Stimulated activated CD4-positive, alpha-beta T cell treated with anti-CD3 and anti-CD28 coated beads, Interleukin-2, amount 100 ng/mL, for 4 hours (primary cell): ENCODE results near the gene RRM1.
"Not testable (repeated sequence)": the region's sequence is repeated elsewhere in the genome, so short reads cannot be mapped to it uniquely, and the experiment has no call there.

Experiments
- DNase-seq: peaks from one replicate; pipeline ENCODE4 v3.0.0-alpha.2; 2020; ENCODE audit warnings: low read depth

RRM1 gene

DNA sequence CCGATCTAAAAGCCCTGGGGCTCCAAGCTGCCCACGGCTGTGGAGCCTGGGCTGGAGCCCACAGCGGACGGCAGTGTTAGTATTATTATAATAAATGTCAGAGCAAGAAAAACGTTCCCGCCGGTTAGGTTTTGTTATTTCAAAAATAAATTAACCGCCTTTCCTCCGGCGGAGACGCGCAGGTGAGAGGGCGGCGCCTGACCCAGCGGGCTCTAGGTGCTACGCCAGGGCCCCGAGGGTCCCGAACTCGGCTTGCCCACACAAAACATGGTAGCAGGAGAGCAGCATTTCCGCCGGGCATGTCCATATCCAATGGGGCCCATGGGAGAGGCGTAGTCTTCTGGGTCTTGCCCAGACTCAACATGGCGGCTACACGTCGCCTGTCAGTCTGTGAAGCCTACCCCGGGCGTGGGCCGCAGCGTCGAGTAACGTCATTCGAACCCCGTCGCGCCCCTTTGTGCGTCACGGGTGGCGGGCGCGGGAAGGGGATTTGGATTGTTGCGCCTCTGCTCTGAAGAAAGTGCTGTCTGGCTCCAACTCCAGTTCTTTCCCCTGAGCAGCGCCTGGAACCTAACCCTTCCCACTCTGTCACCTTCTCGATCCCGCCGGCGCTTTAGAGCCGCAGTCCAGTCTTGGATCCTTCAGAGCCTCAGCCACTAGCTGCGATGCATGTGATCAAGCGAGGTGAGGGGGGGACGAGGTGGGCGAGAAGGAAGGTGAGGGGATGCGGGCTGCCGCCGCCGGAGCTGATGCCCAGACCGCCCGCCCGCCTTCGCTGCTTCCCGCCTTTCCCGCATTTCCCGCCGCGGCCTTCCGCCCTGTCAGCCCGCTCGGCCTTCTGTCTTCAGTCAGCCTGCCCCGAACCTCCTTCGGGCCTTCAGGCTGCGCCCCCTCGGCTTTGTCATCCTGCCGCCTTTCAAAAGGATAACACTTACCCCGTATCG, at the start of gene RRM1:
Gene RRM1, plus strand, starts transcription at position 452 of the 944 bp plus-strand sequence. Its CDS starts 214 bp downstream, at position 666.
- peak; percentile 88 for DNase-seq

DNA sequence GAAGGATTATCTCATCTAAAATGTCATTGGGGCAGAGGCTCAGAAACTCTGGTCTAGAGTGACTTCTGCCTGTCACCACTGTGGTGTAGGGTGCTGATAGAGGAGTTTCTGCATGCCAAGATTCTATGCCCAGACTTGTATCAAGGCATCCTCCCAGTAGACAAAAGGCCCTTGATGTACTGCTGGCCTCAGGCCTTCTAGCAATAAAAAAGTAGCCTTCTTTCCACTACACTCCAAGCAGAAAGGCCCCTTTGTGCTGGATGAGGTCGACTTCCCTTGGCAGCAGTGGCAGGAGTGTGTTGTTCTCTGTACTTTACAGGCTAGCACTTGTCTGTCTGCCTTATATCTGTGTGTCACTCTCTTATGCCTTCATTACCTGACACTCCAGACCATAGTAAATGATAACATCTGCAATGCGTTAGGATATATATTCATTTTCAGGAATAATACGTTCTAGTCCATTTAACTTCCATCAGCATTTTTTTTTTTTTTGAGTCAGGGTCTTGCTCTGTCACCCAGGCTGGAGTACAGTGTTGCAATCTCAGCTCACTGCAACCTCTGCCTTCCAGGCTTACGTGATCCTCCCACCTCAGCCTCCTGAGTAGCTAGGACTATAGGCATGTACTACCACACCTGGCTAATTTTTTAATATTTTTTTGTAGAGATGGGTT, 49.5 kb upstream of the RRM1 start:
- DNase-seq: no peak

DNA sequence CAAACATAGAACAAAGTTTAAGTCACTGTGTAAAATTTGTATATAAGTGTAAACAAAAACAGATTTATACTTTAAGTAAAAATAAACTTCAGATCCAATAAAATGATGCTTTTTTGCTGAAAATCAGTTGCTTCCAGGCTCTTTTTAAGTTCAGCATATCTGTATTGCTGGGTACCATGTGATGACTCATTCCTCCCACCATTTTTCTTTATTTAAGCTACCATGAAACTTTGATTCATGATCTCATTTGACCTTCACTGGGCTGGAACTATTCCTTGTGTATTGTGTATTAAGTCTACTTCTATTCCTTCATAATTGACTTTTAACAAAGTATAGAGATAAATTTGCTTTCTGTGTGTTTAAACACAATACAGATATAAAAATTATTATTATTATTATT, 46.3 kb upstream of the RRM1 start:
- no peak for DNase-seq

DNA sequence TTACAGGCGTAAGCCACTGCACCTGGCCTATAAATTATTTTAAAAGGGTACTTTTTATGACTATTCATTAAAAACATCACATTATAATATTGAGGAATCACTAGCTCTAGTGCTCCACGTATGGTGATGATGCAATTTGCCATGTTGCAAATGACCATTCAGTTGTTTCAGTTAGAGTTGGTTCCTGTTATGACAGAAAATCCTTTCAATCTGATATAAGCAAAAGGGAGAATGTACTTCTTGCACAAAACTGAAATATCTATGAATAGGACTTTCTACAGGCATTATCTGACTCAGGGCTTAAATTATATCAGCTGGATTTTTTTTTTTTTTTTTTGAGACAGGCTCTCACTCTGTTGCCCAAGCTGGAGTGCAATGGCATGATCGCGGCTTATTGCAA, 45.6 kb upstream of the RRM1 start:
- DNase-seq: no peak

DNA sequence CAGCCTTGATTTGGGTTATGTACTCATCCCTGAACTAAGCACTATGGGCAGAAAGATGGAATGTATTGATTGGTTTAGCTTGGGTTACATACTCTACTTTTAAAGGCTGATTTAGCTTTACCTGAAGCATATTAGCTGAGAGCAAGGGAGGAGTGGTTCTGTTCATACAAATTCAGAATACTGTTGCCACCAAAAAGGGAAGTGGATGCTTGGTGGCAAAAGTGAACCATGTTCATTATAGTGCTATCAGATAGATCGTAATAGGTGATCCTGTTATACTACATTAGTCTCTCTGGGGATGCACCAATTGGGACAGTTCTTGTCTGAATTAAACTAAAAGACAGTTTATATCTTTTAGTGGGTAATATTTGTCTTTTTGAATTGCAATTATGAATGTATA, 44.5 kb upstream of the RRM1 start:
- no peak for DNase-seq

DNA sequence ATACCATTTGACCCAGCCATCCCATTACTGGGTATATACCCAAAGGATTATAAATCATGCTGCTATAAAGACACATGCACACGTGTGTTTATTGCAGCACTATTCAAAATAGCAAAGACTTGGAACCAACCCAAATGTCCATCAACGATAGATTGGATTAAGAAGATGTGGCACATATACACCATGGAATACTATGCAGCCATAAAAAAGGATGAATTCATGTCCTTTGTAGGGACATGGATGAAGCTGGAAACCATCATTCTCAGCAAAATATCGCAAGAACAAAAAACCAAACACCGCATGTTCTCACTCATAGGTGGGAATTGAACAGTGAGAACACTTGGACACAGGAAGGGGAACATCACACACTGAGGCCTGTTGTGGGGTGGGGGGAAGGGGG, 41.4 kb upstream of the RRM1 start:
- not testable (repeated sequence) for DNase-seq

DNA sequence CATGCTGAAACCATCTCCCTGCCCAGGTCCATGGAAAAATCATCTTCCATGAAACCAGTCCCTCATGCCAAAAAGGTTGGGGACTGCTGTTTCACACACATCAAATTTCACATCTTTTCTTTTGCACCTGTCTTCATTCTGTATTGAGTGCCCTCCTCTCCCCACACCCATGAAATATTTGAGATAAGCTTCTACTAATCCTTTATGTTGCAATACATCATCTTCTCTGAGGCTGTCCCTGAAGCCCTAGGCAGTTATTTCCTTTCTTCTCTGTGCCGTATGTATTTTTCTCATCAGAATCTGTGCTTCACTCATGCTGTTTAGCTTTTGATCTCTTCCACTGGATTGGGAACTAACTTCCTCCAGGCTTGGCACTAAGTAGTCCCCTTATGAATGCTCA, 40.0 kb upstream of the RRM1 start:
- no peak for DNase-seq

DNA sequence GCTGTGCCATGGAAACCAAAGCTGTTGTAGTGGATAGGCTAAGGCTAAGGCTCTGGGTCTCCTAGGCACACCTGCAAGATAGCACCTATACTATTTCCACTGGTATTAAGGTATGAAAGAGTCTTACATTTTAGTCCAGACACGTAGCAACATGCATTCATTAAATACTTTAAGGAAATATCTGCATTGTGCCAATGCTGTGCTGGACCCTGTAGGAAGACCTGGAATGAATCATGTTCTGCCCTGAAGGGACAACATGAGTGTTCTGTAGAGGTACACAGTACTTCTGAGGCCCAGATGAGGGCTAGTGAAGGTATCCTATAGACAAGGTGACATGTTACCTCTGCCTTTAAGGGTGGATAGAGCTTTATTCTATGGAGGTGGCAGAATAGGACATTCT, 35.2 kb upstream of the RRM1 start:
- DNase-seq: no peak

DNA sequence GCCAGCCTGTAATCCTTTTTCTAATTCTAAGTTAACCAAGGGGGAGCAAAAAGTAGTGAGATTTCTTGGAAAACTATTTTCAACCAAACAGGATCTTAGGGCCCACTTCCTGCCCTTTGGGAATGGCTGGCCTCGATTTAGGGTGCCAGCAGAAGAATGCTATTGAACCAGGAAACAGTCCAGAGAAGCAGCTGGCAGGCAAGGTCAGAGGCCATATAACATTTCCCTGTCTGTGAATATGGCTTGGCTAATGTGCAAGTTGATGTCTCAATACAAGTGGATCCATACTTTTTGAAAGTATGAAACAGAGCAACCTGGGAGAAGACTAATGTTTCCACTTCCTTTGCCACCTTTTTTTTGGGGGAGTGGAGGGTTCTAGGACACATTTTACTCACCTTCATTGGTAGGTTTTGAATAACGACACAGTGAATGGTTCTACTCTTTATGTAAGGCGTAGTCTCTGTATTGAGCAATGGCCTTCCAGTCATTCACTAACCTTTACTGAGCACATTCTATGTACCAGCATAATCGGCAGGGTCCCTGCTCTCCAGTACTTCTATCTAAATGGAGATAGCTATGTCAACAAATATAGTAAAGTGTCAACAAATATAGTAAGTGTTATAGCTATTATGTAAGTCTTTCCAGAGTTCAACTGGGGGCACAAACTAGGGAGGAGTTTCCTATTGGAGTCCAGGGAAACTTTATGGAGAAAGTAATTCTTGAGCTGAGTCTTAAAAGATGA, 34.2 kb upstream of the RRM1 start:
- DNase-seq: no peak

DNA sequence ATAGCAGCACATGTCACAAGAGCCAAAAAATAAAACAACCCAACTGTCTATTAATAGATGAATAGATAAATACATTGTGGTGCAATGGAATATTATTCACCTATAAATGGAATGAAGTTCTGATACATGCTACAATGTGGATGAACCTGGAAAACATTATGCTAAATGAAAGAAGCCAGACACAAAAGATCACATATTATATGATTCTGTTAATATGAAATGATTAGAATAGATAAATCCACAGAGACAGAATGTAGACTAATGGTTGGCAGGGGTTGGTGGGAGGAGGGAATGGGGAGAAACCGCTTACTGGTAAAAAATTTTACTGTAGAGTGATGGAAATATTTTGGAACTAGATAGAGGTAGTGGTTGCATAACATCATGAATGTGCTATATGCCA, 32.9 kb upstream of the RRM1 start:
- no peak for DNase-seq

DNA sequence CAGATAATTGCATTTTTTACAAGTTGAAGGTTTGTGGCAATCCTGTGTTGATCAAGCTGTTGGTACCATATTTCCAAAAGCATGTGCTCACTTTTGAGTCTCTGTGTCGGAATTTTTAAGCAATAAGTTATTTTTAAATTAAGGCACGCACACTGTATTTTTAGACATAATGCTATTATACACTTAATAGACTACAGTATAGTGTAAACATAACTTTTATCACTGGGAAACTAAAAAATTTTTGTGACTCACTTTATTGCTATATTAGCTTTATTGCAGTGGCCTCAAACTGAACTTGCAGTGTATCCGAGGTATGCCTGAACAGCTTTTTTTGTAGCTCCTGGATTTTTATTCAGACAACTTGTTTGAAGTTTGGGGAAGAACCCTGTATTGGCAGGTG, 31.3 kb upstream of the RRM1 start:
- DNase-seq: no peak

DNA sequence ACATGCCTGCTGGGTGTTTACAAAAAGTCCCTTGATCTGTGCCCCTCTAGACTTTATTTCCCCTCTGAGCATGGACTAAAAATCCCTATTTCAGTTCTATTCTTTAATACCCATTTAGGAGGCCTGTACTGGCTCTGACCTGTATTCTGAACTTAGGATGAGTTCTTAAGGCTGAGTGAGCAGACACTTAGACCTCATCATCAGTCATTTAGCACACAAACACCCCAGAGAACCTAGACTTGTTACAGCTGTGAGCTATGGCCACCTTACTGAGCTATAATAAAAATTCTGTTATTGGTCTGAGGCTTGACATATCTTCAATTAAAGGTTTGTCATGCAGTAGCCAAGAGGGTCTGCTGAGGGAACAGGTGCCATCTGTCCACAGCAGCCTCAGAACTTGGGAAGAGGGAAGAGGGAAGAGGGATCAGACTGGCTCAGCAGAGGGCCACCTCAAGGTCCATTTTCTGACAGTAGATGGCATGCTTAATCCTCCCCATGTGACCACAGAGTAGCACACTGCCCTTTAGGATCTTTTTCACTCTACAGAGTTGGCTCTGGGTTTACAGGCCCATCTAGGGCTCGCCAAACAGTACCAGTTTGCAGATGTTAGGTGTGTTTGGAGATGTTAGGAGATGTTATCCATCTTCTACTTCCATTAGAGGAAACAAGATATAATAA, 30.2 kb upstream of the RRM1 start:
- DNase-seq: no peak

DNA sequence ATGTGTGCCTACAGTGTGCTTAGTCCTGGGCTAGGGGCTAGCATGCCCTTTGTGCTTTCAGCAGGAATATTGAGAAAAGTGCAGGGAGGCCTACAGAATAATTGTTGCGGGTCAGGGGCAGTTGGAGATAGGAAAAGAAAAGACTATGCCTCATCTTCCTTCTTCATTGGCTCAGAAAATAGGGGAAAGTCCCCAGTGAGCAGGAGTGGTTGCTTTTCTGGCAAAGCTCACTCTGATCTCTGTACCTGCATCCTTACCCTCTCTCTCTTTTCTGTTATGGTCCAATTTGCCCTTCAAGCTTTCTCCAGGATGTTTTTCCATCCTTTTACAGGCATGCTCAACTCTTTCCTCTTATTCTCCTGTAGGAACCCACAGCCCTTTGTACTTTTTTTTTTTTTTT, 29.5 kb upstream of the RRM1 start:
- no peak for DNase-seq

DNA sequence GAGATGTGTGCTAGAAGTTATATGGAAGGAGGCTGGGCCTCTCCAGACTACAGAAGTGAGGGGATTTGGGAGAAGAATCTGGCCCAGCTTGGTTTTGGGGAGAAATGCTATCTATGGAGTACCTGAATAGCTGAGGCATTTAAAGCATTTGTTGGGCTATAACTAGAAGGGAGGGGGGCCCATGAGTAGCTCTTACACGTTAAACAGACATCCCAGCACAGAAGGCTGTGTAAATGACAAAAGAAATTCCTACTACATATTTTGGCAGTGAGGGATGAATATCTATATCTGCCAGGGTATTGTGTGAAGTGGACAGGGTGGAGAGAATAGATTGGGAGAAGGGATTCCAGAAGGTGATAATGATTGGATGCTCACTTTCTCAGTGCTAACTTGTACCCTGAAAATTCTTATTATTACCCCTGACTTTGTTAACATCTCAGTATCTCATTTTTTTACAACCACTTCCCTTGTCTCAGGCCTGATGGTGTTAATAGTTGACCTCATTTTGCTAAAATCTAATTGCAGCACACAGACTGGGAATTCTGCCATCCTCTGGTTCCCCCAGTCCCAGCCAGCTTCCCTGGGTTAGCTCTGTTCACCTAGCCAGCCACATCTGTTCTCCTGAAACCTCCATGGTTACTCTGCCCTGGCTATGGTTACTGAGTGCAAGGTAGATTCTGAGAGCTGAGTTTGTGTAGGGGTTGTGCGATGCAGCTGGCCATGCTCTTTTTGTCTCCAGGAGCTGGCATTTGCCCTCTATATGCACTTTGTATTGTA, 28.8 kb upstream of the RRM1 start:
- DNase-seq: no peak

DNA sequence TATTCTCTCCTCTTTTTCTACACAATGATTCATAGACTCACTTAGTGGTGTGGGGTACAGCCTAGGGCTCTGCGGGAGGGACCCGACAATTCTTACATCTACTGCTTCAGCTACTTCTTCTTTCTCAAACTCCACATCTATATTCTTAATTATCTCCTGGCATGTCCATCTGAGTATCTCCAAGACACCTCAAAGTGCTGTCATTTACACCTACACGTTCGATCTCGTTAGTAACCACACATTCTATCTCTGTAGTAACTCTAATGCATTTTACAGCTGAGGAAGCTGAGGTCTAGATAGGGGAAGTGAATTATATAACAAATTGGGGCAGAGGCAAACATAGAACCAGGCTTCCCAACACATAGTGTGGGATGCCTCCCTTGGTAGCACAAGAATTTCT, 27.7 kb upstream of the RRM1 start:
- no peak for DNase-seq

DNA sequence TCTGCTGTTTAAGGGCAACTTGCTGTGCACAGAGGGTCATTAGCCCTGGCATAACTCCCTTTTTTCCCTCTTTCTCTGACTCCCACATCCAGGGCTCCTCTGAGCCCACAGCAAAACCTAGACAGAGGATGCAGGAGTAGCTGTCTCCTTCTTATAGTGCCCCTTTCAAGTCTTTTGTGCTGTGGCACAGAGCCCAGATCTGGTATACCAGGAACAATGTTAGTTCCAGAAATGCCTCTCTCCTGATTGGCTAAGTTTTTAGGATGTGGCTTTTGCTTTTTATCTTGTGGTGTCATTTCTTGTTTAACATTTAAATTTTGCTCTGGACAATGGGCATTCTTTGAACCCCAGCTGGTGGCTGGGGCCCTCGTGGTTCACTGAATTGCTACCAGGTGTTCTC, 25.6 kb upstream of the RRM1 start:
- DNase-seq: no peak

DNA sequence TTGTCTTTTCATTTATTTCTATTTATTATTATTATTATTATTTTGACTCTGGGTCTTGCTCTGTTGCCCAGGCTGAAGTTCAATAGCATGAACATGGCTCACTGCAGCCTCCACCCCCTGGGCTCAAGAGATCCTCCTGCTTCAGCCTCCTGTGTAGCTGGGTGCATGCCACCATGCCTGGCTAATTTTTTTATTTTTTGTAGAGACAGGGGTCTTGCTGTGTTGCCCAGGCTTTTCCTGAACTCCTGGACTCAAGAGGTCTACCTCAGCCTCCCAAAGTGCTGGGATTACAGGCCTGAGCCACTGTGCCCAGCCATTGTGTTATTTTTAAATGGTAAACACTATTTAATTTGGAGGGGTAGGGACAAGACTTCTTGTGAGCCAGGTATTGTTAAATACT, 23.3 kb upstream of the RRM1 start:
- no peak for DNase-seq

DNA sequence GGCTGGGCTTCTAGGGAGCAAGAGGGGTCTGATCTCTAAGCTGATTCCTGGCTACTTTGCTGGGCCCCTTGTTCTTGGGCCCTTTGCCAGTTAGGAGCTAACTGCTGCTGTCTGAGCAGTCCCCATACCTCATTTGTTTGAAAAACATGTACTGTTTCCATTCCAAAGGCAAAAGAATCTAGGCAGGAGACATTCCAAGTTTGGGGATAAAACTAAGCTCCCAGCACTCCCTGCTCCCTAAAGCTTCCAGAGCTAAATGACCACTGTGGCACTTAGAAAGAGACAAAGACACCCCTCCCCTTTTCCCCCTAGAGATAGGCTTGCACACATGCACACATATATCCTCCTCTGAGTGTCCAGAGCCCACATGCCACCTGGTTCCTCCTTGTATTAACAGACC, 22.7 kb upstream of the RRM1 start:
- no peak for DNase-seq

DNA sequence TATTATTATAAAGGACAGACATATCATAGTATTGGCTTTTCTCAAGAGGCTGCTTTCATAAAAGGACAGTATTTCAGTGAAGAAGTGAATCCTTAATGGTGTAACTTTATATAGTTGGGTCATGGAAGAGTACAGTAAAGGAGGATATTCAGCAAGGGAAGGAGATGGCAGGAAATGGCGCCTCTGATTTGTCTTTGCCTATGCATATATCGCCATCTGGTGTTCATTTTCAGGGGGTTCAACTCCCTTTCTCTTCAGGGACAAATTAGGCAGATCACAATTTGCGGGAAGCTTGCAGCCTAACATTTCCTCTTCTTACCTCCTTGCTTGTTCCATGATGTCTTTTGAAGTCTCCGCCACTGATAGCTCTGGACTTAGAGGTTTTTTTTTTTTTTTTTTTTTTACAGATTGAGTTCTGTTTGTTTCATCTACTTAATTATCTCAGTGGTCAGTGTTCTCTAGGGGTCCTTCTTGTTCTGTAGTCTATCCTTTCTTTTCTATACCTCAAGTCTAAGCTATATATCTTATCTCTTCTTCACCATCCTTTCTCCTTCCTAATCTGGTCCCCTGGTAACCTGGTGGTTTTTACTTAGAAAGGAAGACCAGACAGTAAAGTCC, 21.8 kb upstream of the RRM1 start:
- DNase-seq: peak; percentile 39

DNA sequence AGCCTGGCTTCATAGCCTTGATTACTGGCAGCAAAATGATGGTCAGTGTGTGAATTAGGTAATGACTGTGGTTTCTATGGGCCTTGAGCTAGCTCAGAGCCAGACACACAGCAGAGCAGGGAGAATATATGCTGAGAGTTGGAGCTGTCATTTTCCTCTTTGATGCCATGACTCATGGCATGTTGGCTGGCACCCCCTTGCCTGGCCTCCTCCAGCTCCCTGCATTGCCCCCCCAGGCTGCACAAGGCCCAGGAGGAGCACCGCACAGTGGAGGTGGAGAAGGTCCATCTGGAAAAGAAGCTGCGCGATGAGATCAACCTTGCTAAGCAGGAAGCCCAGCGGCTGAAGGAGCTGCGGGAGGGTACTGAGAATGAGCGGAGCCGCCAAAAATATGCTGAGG, 20.3 kb upstream of the RRM1 start:
- no peak for DNase-seq

DNA sequence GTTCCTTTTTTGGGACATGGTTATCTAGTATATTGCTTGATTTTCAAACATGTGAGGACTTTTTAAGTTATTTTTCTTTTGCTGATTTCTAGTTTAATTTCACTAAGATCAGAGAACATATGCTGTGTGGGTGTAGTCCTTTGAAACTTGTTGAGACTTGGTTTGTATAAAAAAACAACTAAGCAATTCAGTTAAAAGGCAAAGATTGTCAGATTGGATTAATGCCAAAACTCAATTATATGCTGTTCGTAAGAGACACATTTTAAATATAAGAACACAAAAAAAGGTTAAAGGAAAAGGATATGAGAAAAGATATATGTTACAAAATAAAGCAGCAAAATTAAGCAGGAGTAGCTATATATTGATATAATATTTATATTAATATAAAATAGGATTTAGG, 17.8 kb upstream of the RRM1 start:
- no peak for DNase-seq
